ENCODE measurements around the gene RGS1.

Gene RGS1

DNA sequence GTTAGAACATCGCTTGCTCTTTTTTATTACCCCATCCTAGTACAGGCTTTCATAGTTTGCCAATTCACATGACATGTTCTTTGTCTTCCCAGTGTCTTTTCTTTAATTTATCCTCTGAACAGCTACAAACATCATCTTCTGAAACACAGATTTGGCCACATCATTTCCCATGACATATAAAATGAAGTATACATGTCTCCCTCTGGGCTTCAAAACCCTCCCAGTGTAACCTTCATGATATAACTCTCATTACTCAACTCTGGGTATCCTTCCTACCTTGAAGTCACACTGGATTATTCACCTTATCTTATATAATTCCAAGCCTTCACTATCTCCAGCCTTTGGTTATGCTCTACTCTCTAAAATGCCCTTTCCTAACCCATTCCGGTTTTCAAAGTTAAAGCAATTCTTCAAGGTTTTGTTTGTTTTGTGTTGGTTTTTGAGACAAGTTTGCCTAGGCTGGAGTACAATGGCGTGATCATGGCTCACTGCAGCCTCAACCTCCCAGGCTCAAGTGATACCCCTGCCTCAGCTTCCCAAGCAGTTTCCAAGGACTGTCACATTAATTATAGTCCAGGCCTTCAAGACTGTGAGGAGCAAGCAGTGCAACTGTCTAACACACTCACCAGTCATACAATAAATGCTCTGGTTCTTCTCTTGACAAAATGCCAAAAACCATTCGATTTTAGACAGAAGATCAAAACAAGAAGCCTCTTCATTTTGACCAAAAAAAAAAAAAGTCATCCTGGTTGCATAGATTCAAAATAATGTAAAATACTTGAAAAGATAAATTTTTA, 5.8 kb downstream of the RGS1 start:
- no peak for DNase-seq (ENCODE audit: low spot score)

DNA sequence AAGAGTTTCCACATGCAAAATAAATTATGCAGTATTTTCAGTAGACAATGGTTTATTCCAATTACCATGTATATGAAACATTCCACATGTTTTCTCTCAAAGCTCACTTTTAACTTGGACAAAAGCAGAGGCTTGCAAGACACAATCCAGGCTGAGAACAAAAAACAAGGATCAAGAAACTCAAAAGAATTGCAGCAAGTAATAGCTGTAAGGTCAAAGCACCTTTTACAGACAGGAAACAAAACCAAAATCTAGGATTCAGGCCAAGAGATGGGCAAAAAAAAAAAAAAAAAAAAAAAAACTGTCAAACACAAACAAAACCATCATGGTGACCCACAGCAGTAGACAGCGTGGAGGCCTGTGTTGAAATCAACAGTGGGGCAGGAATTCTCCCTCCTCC, 9.3 kb downstream of the RGS1 start:
- DNase-seq (ENCODE audit: low spot score) = no peak

DNA sequence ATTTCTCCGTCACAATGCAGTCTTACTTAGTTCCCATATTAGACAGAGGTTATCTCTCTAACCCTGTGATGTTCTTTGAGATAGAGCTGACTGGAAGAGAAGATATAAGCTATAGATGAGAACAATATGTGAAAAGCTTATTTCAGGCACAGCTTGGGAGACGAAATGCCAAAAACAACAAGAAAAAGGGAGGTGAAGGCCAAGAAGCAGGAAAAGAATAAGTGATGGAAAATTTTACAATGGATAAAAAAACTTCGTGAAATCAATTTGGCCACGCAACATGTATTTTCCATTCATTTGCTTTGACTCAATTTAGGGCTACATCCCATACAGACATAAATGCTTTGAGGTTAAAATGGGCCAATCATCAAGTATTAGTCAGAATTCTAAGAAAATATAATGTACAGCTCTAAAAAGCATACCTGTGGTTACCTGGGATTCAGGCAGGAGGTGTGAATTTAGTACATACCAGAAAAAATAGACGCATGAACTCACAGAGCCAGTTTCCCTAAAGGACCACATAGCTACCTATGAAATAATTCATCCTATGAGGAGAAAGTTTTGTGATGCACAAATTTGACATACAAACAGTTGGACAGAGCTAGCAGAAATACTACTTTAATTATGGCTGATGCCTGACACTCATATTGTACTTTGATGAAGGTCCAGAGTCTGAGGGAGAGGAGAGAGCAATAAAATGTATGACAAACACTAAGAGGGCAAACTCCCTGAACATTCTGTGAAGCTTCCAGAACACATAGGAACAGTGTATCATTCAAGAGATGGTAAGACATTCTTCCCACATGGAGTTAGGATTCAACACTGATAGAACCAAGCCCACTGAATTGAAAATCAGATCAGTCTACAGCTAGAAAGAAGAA, 12.1 kb downstream of the RGS1 start:
- DNase-seq (ENCODE audit: low spot score) = no peak

DNA sequence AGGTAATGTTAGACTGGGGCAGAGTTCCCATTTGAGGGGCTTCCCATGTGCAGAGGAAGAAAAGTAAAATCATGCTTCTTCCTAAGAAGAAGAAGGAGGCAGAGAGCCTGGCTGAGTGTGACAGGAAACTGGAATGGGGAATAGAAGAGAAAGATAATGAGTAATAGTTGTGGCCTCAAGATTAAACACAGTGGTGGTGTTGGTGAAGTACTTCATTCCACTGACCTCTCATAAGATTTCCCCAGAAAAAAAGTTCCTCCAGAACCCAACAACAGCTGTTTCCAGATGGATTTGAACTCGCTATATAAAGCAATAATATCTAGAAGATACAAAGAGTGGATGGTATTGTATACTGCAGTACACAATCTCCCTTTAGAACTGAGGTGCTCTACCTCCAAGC, 13.0 kb downstream of the RGS1 start:
- no peak for DNase-seq (ENCODE audit: low spot score)

DNA sequence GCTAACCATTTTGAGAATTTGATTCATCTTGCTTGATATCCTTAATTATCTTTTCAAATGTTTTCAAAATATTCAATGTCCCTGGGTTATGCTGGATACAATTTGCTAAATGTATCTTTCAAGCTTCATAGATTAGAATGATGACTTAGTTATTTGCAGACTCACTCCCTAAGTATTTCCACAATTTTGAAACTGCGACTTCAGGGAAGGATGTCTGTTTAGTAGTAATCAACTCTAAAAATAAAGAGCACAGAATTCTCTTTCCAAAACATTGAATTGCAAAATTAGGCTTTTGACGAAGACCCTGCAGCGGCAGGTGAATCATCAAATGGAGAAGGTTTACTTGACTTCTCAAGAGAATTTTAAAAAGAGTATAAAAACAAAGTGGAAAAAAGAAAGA, 14.2 kb downstream of the RGS1 start:
- DNase-seq (ENCODE audit: low spot score) = no peak

DNA sequence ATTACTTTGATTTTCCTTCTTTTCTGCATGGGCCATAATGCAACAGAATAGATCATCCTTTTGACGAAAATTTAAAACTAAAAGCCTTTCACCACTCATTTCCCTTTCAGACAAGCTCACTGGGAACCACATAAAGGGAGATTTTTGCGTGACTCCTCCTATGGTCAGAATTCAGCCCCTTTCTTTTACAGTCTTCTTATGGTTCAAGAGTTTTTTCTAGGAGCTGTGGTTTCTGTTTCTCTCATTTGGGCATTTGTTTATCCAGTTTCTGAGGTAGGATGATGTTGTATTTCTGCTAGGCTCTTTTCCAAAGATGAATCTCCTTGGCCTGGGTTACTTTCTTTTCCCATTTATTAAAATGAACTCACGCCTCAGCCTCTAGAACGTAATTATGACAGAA, 16.9 kb downstream of the RGS1 start:
- DNase-seq (ENCODE audit: low spot score) = no peak

DNA sequence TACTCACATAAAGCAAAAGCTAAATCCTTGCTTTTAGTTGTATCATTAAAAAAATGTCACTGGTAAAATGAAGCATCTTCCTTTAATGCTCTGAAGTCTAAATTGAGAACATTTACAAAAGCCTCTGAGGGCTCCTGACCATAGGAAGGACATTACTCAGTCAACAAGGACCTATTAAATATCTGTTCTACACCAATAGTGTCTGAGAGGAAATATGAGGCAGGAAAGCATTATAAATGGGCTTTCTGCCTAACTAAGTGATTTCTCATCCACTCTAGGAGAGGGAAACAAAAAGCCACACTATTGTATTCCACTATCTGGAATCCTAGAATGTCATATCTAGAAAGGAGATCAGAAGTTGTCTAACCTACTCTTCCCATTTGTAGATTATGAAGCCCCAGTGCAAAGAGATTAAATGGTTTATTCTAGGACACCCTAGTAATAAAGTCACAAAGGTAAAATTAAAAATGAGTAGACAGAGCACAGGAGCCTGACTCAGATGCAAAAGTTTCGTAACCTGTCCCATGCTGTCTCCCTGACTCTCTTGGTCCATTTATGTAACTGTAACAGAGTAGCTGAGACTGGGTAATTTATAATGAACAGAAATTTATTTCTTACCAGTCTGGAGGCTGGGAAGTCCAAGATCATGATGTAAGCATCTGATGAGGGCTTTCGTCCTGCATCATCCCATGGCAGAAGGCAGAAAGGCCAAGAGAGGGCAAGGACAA, 17.6 kb downstream of the RGS1 start:
- DNase-seq (ENCODE audit: low spot score) = no peak

DNA sequence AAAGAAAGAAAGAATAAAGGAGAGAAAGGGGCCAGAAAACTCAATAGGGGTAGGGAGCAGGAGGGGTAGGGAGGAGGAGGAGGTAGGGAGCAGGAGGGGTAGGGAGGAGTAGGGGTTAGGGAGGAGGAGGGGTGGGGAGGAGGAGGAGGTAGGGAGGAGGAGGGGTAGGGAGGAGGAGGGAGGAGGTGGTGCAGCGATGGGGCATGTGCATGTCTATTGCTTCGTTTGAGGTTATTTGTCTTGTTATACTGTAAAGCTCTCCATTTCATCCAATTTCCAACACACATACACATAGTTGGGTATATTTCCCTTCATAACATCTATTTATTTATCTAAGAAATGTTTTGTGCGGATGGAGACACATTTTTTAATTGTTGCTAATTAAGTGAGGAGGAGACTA, 19.7 kb downstream of the RGS1 start:
- no peak for DNase-seq (ENCODE audit: low spot score)

DNA sequence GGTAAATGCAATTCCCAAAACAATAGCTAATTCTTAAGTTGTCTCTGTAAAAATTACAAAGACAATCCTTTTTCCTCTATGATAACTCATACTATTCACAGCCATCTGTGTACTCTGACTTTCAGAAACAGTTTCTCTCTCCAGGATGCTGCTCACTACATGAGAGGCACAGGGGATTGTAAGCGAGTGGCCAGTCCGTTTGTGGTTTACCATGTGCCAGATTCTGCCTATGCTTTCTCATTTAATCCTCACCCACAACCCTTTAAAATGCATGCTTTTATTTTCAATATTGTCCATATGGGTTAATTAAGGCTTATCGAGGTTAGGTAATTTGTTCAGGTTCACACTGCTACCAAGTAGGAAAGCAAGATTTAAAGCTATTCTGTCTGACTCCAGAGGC, 23.0 kb downstream of the RGS1 start:
- DNase-seq (ENCODE audit: low spot score) = no peak

DNA sequence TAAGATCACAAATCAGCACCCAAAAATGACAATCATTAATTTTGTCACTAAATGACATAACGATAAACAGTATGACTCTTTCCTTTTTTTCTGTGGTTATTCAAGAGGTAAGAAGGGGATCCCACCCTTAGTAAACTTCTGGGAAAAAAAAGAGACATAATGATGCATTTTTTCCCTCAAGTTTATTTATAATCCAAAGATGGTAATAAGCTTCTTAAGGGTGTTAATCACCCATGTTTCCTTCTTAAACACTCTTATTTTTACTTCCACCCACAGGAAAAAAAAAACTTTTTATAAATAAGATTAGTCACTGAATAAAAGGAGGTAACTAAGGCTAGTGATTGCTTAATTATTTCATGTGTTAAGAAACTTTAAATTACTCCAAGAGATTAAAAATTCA, 24.7 kb downstream of the RGS1 start:
- no peak for DNase-seq (ENCODE audit: low spot score)

DNA sequence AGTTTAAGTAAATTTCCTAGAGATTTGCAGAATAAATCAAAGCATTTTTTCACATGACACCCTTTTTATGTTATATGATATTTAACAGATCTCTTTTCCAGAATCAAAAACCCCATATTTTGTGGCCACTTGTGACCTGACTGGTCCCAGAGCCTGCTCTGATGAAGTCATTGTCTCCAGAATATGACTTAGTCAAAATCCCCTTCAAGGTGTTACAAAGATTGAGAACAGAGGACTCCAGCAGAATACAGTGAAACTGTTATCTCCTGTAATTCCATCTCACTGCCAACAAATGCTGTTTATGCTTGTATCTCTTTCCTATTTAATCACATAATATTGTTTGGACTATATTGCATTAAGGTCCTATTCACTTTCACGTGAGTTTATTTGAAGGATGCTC, 25.6 kb downstream of the RGS1 start:
- DNase-seq (ENCODE audit: low spot score) = no peak

DNA sequence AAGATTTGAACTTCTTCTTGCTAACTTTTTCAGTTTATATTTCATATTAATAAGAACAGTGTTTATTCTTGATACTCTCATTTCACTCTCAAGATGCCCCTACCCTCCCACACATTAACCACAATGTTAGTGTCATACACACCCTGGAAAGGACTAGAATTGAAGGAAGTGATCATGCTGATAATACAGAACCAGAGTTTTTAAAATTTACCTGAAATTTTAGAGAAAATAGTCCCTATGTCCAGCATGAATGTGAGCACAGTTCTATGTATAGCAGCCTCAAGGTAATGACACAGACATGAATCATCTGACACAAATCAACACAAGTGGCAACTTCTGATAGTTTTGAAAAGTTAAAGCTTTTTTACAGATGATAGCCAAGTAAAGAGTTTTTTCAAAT, 26.0 kb downstream of the RGS1 start:
- no peak for DNase-seq (ENCODE audit: low spot score)

DNA sequence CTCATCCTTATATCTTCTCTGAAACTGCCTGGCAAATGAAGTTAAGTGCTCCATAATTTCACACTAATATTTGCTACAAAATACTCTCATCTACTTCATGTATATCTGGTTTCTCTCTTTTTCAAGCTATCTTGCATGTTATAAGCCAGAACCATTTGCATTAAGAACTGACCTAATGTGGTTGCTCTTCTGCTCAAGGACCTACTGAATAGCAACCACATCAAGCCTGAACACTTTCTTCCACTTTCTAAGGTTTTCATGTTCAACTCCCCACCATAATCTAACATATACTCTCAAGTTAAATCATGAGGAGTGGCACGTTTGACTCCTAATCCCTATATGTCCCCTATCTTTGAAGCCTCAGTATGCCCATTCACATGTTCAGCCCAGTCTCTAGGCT, 27.2 kb downstream of the RGS1 start:
- DNase-seq (ENCODE audit: low spot score) = no peak

DNA sequence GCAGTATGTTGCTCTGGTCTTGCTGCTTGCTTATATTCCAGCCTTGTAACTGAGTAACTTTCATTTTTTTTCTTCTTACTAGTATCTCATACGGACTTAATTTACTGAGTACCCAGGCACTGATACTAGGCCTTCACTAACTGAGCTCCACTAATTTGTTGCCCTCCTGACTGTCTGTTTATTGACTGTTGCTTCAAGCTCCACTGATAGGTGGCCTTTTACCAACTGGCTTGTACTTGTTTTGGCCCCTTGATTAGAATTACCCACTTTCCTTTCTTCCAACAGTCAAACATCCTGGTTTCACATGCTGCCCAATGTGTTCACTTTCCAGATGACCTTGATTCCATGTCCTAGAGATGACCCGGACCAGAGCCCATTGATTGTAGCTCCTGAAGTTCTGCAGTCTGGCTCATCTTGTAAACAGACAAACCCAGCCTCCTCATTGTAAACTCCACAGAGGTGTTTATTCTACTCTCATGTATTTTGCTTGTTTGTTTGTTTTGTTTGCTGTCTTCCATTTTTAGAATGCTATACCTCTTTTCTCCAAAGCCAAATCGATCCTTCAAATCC, 27.7 kb downstream of the RGS1 start:
- DNase-seq (ENCODE audit: low spot score) = no peak

DNA sequence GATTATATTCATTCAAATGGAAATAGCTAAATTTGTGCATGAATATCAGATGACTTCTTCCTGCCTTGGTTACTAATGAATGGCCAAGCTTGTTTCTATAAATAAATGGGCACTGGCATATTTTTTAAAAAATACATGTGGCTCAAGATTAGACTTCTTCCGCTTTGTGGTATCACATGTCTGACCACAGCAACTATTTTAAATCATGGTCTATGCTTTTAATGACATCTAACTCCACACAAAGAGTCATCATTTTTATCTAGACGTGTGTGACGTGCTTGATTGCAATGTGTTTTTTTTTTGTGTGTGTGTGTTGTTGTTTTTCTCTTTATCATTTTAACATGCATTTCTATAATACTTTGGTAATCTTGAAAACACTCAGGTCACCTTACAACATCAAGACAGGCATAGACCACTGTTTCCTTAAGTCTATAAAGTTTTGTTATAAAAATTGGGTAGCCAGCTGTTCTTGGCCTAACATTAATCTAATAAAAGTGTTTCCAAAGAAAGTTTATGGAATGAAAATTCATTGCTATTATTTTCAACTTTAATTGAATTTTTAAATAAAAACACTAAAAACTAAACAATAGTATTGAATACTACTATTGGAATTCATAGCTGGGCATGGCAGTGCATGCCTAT, 29.5 kb downstream of the RGS1 start:
- DNase-seq (ENCODE audit: low spot score) = no peak

DNA sequence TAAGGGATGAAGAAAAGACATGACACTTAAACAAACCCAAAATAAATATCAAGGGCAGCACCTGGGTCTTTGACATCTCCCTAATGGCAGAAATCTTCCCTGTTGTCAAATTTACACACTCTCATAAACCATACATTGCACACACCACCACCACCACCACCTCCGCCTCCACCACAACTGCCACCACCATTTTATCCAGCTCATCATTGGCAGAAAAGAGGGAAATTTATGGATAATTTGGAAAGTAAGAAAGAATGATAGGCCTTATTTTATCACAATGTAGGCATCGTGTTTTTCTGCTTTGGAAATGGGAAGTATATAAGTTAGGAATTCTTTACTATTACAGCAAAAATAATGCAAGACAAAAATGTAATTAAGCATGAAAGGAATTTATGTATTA, 33.1 kb downstream of the RGS1 start:
- DNase-seq (ENCODE audit: low spot score) = no peak

DNA sequence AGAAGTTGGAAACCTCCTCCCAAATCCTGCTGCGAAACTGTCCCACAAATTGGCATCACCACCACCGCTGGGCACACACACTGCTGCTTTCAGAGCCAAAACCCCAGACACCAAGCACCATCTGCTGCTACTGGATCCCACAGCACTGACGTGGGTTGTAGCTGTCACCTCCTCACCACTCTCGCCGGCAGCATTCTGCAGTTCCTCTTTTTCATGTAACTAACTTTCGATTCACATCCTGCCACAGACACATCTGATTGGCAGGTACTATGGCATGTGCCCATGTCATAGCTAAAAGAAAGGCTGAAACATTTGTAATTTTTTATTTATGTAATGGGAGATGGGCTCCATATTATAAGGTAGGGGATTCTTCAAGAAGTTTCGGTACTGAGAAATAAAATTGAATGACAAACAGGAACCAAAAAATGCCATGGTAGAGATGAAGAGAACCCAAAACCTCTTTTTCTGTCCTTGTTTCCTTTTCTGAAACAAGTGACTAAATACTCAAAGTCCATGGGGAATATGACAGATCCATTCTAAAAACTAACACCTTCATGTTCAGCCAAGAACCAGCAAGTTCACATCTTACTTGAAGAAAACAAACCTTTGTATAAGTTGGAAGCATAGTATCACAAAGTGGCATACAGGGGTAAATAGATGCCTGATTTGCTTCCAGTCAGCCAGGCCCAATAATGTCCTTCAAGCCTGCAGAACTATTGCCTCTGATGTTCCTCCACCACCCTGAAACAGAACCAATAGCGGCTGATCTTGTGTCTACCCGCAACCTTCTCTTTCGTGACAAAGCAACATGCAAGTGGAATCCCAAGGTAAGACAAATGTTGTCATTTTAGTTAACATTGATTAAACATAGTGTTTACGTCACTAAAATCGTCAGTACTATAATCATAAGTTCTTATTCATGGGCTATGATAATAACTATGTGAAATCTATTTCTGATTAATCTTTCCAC, 33.8 kb downstream of the RGS1 start:
- no peak for DNase-seq (ENCODE audit: low spot score)

DNA sequence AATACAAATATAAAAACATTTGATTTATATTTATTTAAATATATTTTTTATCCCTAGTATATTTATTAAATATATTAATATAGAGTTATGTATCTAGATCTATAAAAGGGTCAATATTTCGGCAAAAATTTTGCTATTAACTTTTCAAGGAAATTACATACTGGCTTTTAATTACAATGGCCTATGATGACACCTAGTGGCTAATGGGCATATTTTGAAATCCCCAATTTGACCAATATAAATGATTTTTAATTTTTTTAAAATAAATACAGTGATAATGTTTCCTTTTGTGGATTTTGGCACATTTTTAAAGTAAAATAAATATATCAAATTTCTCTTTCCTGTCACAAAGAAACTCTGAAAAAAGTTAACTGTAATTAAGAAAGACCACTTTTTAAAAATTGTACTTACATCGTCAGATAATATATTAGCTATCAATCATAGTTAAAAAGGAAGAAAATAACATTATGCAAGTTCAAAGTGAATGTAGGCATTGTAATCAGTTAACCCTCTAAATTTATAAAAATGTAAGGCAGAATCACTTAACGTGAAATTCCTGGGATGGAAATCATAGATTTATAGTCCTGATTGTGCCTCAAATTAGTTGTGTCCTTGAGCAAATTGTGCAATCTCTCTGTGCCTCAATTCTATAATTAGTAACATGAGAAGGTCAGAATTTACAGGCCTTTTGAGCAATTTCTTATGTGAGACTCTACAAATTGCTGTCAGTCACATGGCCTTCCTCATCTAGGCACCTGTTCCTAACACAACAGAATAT, 34.7 kb downstream of the RGS1 start:
- DNase-seq (ENCODE audit: low spot score) = no peak

DNA sequence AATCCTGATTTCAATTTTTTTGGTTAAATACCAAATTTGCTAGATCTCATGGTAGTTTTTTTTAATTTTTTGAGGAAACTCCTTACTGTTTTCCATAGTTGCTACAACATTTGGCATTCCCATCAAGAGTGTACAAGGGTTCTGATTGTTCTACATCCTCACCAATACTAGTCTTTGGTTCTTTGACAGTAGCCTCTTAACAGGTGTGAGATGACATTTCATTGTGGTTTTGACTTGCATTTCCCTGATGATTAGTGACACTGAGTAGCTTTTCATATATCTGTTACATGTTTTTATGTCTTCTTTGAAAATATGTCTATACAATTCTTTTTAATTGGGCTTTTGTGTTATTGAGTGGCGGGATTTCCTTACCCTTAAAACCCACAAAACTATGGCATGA, 39.5 kb downstream of the RGS1 start:
- no peak for DNase-seq (ENCODE audit: low spot score)

DNA sequence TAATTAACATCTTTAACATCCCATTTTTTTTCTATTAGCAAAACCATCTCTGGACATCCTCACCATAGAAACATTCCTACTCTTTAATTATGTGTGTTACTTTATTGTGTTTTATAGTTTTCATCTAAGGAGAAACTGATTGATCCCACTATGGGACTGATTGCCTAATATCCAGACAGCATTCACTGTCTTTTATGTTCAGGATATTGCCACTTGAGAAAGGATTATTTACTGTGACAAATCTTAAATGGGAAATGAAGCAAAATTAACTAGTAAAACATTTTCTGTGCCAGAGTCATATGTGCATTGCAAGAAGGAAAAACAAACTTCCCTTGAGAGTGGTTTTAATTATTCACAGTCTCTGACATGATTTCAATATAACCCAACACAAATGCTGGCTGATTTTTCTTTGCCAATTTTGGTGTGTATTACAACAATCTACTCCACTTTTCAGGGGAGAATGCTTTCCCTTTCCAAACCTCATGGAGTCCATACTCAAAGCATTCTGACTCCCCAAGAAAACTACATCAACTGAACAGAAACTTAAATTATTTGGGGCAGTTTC, 44.6 kb downstream of the RGS1 start:
- DNase-seq (ENCODE audit: low spot score) = no peak

Data from HuH-7 (cell line).